ENCODE data around the gene SCARF2.

DNA sequence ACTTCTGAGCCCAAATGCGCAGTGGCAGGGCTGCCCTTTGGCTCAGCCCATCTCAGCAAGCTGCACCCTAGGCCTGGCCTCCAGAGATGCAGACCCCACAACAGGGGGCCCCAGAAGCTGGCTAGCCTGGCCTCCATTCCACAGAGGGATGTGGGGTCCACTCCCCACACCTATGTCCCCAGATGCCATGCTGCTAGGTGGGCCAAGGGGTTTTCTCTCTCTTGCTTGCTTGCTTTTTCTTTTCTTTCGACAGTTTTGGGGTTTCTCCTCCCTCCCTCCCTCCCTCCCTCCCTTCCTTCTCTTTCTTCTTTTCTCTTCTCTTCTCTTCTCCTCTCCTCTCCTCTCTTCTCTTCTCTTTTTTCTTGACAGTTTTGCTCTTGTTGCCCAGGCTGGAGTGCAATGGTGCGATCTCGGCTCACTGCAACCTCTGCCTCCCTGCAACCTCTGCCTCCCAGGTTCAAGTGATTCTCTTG lies 9.6 kb downstream of the SCARF2 start:
- TF ChIP-seq, protein P1, sequence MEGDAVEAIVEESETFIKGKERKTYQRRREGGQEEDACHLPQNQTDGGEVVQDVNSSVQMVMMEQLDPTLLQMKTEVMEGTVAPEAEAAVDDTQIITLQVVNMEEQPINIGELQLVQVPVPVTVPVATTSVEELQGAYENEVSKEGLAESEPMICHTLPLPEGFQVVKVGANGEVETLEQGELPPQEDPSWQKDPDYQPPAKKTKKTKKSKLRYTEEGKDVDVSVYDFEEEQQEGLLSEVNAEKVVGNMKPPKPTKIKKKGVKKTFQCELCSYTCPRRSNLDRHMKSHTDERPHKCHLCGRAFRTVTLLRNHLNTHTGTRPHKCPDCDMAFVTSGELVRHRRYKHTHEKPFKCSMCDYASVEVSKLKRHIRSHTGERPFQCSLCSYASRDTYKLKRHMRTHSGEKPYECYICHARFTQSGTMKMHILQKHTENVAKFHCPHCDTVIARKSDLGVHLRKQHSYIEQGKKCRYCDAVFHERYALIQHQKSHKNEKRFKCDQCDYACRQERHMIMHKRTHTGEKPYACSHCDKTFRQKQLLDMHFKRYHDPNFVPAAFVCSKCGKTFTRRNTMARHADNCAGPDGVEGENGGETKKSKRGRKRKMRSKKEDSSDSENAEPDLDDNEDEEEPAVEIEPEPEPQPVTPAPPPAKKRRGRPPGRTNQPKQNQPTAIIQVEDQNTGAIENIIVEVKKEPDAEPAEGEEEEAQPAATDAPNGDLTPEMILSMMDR (IDR thresholded peaks at IDR 0.05; ENCODE audit: insufficient read depth, low read length): no peak
- TF ChIP-seq GABPA (IDR thresholded peaks at IDR 0.05; ENCODE audit: low read depth) (no peak), SPI1 (IDR thresholded peaks at IDR 0.05; ENCODE audit: borderline replicate concordance, low read depth) (no peak), POLR2AphosphoS5 (IDR thresholded peaks at IDR 0.05; ENCODE audit: low read depth) (no peak)
- TF ChIP-seq, protein P2, sequence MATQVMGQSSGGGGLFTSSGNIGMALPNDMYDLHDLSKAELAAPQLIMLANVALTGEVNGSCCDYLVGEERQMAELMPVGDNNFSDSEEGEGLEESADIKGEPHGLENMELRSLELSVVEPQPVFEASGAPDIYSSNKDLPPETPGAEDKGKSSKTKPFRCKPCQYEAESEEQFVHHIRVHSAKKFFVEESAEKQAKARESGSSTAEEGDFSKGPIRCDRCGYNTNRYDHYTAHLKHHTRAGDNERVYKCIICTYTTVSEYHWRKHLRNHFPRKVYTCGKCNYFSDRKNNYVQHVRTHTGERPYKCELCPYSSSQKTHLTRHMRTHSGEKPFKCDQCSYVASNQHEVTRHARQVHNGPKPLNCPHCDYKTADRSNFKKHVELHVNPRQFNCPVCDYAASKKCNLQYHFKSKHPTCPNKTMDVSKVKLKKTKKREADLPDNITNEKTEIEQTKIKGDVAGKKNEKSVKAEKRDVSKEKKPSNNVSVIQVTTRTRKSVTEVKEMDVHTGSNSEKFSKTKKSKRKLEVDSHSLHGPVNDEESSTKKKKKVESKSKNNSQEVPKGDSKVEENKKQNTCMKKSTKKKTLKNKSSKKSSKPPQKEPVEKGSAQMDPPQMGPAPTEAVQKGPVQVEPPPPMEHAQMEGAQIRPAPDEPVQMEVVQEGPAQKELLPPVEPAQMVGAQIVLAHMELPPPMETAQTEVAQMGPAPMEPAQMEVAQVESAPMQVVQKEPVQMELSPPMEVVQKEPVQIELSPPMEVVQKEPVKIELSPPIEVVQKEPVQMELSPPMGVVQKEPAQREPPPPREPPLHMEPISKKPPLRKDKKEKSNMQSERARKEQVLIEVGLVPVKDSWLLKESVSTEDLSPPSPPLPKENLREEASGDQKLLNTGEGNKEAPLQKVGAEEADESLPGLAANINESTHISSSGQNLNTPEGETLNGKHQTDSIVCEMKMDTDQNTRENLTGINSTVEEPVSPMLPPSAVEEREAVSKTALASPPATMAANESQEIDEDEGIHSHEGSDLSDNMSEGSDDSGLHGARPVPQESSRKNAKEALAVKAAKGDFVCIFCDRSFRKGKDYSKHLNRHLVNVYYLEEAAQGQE (IDR thresholded peaks at IDR 0.05; ENCODE audit: insufficient replicate concordance, low read depth): no peak
